Transverse colon (tissue), 4 donors: ENCODE data around the gene CTBP2.

Experiments
- EP300 ChIP-seq: sonication (generic); formaldehyde crosslinking; IDR thresholded peaks from one replicate; pipeline ENCODE4 v1.6.1; 2017; ENCODE audit warnings: antibody characterized with exemption, low read depth
- POLR2A ChIP-seq: fragments of 450-650 bp; IDR thresholded peaks from one replicate; pipeline ENCODE4 v1.6.1; 2016; ENCODE audit warnings: antibody characterized with exemption, mild to moderate bottlenecking, moderate library complexity
- POLR2AphosphoS5 ChIP-seq, 3 donors: sonication (generic); formaldehyde crosslinking; IDR thresholded peaks; one replicate each; pipeline ENCODE4 v1.6.1; 2016; ENCODE audit warnings: antibody characterized with exemption in 3 of 3
- TF ChIP-seq, protein P1 (sequence below), 5 experiments: fragments of 200-600 bp in 3 of 5; fragments of 450-650 bp in 2 of 5; sonication (generic) in 3 of 5; IDR thresholded peaks; 1 replicate in 2 of 5; 2 replicates in 3 of 5; pipeline ENCODE4 v1.5.1; 2016 to 2017; ENCODE audit warnings: antibody characterized with exemption in 5 of 5, inconsistent platforms in 3 of 5, mild to moderate bottlenecking in 2 of 5, moderate library complexity in 1 of 5

DNA sequence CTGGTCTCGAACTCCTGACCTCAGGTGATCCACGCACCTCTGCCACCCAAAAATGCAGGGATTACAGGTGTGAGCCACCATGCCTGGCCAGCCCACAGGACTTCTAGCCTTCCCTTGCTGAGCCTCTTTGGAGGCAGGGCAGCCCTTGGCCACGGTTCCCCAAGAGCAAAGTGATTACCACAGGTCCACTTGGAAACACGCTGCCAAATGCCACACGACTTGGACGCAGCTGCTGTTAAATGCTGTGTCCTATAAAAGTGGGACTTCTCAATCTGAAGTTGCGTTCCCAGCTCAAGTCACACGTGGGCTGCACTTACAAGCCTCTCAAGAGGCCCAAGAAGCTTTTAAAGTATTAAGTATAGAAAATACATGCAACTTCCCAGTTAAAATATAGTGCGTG lies 30.1 kb downstream of the CTBP2 start:
- no peak for TF ChIP-seq POLR2A
- no peak for TF ChIP-seq EP300
- TF ChIP-seq, protein P1, sequence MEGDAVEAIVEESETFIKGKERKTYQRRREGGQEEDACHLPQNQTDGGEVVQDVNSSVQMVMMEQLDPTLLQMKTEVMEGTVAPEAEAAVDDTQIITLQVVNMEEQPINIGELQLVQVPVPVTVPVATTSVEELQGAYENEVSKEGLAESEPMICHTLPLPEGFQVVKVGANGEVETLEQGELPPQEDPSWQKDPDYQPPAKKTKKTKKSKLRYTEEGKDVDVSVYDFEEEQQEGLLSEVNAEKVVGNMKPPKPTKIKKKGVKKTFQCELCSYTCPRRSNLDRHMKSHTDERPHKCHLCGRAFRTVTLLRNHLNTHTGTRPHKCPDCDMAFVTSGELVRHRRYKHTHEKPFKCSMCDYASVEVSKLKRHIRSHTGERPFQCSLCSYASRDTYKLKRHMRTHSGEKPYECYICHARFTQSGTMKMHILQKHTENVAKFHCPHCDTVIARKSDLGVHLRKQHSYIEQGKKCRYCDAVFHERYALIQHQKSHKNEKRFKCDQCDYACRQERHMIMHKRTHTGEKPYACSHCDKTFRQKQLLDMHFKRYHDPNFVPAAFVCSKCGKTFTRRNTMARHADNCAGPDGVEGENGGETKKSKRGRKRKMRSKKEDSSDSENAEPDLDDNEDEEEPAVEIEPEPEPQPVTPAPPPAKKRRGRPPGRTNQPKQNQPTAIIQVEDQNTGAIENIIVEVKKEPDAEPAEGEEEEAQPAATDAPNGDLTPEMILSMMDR (IDR thresholded peaks at IDR 0.05) = no peak
- TF ChIP-seq POLR2AphosphoS5 (IDR thresholded peaks at IDR 0.05) = no peak
